Posterior vena cava (tissue), 2 donors: ENCODE data around the gene SLC41A1. TPM values are rescaled to one million over a fixed set of nuclear protein-coding genes. Genes with fewer than 3 reads are reported as not detected.

Experiments used
- DNase-seq: peaks from one replicate; pipeline ENCODE4 v3.0.0-alpha.2; 2020; ENCODE audit warnings: low spot score
- intact Hi-C, 2 donors: fragments of 100-400 bp; cut with DNase I; formaldehyde crosslinking; loops; one replicate each; pipeline versions ENCODE4 v1.14.1 to v1.14.2; 2022 to 2023
- total RNA-seq, 2 donors: library from RNA; stranded (reverse); fragmentation: NEBNext Ultra II Directional; extraction: Animal tissue kit (Norgen Biotek cat#: 25700); gene quantifications; one replicate each; pipeline ENCODE4 v1.2.1, GENCODE V29; 2021
- donor health status: DM: yes; HTN: yes; CAD: no.
- donor health status: DM: yes; HTN: yes; CAD: no.

The SLC41A1 gene
- total RNA-seq, 2 donors from 2014 or later = 20.7 to 27.8 TPM

DNA sequence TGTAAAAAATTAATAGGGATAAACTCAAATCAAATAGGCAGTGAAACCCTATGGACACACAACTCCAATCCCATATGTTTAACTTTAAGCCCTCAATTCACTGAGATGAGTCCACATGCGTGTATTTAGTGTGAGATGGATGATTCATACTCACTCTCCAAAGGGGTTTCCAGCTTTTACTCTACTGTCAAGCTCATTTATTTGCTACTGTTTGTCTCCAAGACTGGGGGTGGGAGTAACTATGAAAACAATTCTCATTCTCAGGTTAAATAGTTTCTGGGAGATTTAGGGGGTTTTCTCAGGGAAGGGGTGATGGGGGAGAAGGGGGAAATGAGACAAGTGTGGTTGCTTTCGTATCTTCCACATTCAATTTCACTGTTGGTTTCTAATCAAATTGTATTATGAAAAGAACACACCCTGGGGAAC lies 40.4 kb downstream of the SLC41A1 start:
- DNase-seq = no peak
- intact Hi-C loops = no loop called here

DNA sequence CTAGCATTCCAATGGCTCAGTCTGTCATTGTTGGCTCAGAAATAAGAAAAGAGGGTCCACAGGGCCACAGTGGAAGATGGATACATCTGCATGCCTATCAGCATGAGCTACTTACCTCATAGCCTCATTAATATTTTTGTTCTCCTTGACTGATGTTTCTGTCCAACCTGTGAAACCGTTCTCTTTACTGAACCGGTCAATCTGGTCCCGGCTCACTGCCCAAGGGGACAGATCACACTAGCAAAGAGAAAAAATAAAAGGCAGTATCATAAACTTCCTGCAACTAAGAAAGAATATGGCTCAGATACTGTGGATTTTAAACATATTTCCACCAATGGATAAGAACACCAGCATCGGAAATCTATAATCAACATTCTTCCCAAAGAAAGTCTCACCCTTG lies 42.4 kb downstream of the SLC41A1 start:
- no peak for DNase-seq
- intact Hi-C loops = no loop called here

DNA sequence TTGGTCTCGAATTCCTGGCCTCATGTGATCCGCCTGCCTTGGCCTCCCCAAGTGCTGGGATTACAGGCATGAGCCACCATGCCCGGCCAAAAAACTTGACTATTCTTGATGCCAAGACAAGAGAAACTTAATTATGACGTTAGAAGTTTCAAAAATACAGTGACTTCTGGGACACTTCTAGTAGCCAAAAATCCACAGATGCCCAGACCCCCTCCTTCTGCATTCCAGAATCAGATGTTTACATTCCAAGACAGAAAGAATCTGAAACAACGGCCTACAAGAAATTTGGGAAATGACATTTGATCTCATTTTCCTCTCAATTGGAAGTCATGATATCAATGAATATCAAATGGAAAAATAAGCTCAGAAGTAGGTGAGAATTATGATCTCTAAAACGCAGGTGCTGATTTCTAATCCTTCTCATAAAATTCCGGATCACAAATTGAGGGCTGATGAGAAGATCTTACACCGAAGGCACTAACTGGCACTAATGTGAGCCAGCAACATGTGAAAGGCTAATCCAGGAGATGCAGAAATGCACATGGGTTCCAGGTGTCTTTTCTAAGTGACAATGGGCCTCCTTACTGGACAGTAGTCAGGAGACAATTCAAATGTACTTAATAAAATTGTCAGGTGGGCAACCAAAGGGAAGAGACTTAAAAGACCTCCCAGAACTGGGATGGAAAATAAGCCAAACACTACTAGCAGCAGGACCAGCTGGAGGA lies 43.2 kb downstream of the SLC41A1 start:
- intact Hi-C loops = no loop called here
- no peak for DNase-seq

DNA sequence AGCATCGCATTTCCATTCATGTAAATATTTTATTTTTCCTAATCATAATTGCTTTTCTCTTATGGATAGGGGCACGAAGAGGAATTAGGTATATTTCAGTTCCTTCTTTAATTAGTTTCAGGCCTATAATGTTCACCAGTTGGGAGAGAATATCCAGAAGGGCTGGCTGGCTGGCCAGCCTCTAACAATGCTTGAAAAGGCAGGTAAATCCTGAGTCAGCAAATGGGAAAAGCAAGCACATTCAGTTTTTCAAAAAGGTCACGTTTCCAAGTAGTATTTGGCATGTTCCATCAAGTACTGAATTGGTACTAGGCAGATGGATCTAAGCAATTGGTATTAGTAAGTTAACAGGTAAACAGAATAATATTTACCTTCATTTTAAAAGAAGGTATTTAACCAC lies 45.8 kb downstream of the SLC41A1 start:
- no peak for DNase-seq
- intact Hi-C loops = no loop called here

GRCh38 chr1:205766570-205766969 lies 46.4 kb downstream of the SLC41A1 start:
- intact Hi-C loops = no loop called here
- no peak for DNase-seq

GRCh38 chr1:205766038-205766437 lies 47.0 kb downstream of the SLC41A1 start:
- intact Hi-C loops = no loop called here
- DNase-seq = no peak

DNA sequence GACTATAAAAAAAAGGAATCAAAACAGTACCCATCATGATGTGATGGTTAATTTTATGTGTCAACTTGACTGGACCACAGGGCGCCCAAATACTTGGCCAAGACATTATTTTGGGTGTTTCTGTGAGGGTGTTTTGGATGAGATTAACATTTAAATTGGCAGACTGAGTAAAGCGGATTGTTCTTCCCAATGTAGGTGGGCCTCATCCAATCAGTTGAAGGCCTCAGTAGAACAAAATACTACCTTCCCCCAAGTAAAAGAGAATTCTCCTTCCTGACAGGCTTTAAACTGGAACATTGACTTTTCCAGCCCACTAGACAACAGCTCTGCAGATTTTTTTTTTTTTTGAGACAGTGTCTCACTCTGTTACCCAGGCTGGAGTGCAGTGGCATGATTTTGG lies 48.4 kb downstream of the SLC41A1 start:
- no peak for DNase-seq
- intact Hi-C loops = no loop called here

GRCh38 chr1:205763980-205764379 lies 49.0 kb downstream of the SLC41A1 start:
- DNase-seq = no peak
- intact Hi-C loops = no loop called here

DNA sequence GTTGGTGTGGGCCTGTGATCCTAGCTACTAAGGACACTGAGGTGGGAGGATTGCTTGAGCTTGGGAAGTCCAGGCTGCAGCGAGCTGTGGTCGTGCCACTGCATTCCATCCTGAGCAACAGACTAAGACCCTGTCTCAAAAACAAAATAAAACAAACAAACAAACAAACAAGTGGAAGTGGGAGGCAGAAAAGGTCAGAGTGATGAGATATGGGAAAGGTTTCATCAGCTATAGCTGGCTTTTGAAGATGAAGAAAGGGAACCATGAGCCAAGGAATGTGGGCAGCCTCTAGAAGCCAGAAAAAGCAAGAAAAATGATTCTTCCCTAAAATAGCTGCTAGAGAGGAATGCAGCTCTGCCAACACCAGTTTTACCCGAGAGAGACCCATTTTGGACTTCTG lies 52.4 kb downstream of the SLC41A1 start:
- intact Hi-C loops = no loop called here
- no peak for DNase-seq

DNA sequence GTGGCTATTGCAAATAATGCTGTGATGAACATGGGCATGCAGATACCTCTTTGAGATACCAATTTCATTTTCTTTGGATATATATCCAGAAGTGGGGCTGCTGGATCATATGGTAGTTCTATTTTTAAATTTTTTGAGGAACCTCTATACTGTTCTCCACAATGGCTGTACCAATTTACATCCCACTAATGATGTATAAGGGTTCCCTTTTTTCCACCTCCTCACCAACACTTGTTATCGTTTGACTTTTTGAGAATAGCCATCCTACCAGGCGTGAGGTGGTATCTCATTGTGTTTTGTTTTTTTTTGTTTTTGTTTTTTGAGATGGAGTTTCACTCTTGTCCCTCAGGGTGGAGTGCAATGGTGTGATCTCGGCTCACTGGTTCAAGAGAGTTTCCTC lies 56.4 kb downstream of the SLC41A1 start:
- intact Hi-C loops = no loop called here
- DNase-seq = no peak

DNA sequence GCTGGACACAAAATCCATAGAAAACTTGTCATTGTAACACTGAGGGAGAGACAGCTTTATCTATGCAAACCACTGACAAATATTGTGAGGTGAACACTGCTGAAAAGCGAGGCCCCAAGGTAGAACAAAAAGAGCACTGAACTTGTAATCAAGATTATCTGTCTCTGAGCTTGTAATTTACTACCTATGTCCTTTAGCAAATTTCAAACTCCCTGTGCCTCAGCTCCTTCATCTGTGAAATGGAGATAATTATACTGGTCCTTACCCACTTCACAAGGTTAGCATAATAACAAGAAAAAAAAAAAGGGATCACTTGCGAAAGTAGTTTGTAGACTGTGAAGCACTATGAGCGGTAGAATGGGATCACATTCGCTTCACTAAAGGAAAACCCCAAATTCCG lies 58.1 kb downstream of the SLC41A1 start:
- intact Hi-C loops = no loop called here

GRCh38 chr1:205751036-205751651 lies 61.9 kb downstream of the SLC41A1 start:
- intact Hi-C loops = no loop called here
- no peak for DNase-seq

More for the DNA sequence above, 58.1 kb downstream of the SLC41A1 start:
- DNase-seq = no peak

GRCh38 chr1:205750138-205751035 lies 62.6 kb downstream of the SLC41A1 start, which contains the start of gene NUCKS1:
Gene NUCKS1, minus strand, starts transcription at chr1:205750182. Its CDS starts 209 bp downstream, at chr1:205749973.
- peak; percentile 99 for DNase-seq
- intact Hi-C loops = no loop called here

DNA sequence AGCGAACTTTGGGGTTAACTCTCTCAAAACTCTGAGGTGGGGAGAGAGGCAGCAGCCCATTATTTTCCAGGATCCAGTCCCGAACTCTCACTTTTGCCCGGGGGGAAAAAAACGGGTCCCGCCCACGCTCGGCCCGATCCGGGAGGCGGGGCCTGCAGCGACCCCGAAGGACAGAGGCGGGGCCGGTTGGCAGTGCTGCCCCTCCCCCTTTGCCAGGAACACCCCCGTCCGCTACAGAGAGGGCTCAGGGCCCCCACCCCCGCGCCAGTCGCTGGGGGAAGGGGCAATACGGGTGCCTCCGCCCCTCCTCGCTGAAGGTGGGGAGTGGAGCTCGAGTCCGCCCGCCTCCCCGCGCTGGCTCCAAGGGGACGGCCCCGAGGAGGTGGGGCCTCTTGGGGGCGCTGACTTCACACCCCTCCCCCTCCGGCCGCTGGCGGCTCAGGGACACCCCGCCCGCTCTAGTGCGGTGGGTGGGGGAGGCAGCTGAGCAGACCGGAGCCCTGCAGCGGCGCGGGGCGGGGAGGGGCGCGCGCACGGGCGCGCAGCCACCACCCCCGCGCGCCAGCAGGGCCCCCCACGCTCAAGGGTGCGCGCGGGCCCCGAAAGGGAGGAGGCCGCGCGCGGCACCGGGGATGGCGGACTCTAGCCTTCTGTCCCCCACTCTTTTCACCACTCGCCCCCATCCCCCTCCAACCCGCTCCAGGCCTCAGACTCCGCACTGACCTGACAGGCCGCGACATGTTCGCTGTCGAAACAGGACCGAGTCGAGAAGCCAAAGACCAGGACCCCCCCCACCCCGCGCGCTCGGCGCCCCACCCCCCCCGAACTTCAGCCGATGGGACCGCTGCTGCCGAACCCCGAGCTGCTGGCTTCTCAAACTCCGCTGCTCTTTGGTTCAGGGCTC lies 63.5 kb downstream of the SLC41A1 start:
- peak; percentile 98 for DNase-seq
- intact Hi-C loops = no loop called here

GRCh38 chr1:205748403-205749233 lies 64.4 kb downstream of the SLC41A1 start:
- intact Hi-C loops = no loop called here
- DNase-seq = peak; percentile 90

GRCh38 chr1:205746757-205747412 lies 66.1 kb downstream of the SLC41A1 start:
- intact Hi-C loops = no loop called here
- no peak for DNase-seq

DNA sequence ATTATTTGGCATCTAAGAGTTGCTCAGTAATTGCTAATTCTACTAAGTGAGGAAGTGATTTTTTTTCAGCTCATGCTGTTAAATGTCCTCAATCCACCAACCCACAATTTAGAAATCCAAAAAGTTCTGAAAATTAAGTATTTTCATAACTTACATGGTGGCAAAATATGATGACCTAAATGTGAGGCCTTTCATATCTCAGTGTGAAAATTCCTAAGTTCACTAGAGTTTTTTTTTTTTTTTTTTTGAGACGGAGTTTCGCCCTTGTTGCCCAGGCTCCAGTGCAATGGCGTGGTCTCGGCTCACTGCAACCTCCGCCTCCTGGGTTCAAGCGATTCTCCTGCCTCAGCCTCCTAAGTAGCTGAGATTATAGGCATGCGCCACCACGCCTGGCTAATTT lies 68.6 kb downstream of the SLC41A1 start:
- intact Hi-C loops = no loop called here
- DNase-seq = no peak

DNA sequence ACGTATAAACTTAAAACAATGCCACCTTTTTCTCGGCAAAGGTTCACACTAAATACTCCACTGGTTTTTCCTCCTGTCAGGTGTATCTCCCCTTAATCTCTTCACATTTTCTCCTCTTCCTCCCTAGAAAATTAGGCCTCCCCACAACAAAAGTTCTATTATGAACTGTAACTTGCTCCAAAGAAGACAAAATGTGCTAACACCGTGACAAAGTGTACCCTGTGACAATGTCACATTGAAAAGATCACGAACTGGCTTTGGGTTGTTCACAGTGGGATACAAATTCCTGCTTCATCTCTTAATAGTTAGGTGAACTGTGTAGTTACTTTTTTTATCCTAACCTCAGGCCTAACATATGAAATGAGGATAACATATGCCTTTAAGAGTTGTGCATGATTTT lies 69.0 kb downstream of the SLC41A1 start:
- no peak for DNase-seq
- intact Hi-C loops = no loop called here
